HepG2 (cell line): Measurements from ENCODE around the gene MYLK. TPM values are rescaled to one million over a fixed set of nuclear protein-coding genes. Genes with fewer than 3 reads are reported as not detected.

Experiments
- ATAC-seq: fragments of 200-7000 bp; cut with Tn5 transposase; 3 replicates; pipeline ENCODE4 v1.9.1; 2020; ENCODE audit warnings: mild to moderate bottlenecking, moderate library complexity
- BruUV-seq: library from RNA; stranded (reverse); fragments of 400-500 nt; replicated peaks from 2 replicates; lab custom pipeline; 2021; lab: Mats Ljungman, UMichigan
- CTCF ChIA-PET: fragments of 300-600 bp; formaldehyde crosslinking; extraction: SDS; loops from one replicate; lab custom pipeline; 2021; ENCODE audit warnings: low total read pairs, inconsistent platforms, low intra/inter-chr PET ratio; lab: Yijun Ruan, JAX
- POLR2A ChIA-PET: fragments of 350-600 bp; sonication (Branson Sonifier 250); formaldehyde crosslinking; loops from one replicate; lab custom pipeline; 2020; ENCODE audit warnings: antibody characterized with exemption, inconsistent platforms; lab: Yijun Ruan, JAX
- DNase-seq: peaks from one replicate; pipeline ENCODE4 v3.0.0-alpha.2; 2015; ENCODE audit warnings: low spot score
- FAIRE-seq: peaks from 3 replicates; lab custom pipeline; 2011; peaks lifted over from hg19 to GRCh38; lab: Jason Lieb, UNC
- H2AFZ ChIP-seq: one replicate; pipeline ENCODE4 v1.6.1; 2011; ENCODE audit warnings: low read length, inconsistent platforms
- H3K27ac ChIP-seq: fragments of 300-600 bp; 3 replicates; pipeline ENCODE4 v1.8.0; 2011; ENCODE audit warnings: mixed run types, mild to moderate bottlenecking, mixed read lengths, low read length, inconsistent platforms; ENCODE audit not compliant: insufficient read depth; ENCODE audit errors: extremely low read length
- H3K27me3 ChIP-seq, 2 experiments: fragments of 200-600 bp in 1 of 2; 2 replicates in 1 of 2; 3 replicates in 1 of 2; pipeline versions ENCODE4 v1.6.0 to v1.8.0; 2011; ENCODE audit warnings: low read length in 2 of 2, mild to moderate bottlenecking in 2 of 2, moderate library complexity in 2 of 2, inconsistent platforms in 1 of 2; ENCODE audit not compliant: insufficient read depth in 2 of 2, control insufficient read depth in 1 of 2
- H3K36me3 ChIP-seq, 2 experiments: fragments of 200-600 bp in 1 of 2; replicated peaks in 1 of 2; 2 replicates in 1 of 2; 3 replicates in 1 of 2; pipeline versions ENCODE4 v1.5.1 to v1.8.0; 2011; ENCODE audit warnings: low read length in 2 of 2, inconsistent platforms in 1 of 2; ENCODE audit not compliant: insufficient read depth in 2 of 2, control insufficient read depth in 1 of 2
- H3K4me1 ChIP-seq: 2 replicates; pipeline ENCODE4 v1.5.1; 2012; ENCODE audit warnings: low read length, inconsistent platforms; ENCODE audit not compliant: insufficient read depth
- H3K4me2 ChIP-seq: 2 replicates; pipeline ENCODE4 v1.6.0; 2011; ENCODE audit warnings: low read depth, low read length, inconsistent platforms
- H3K4me3 ChIP-seq, 3 experiments: fragments of 200-600 bp in 1 of 3; sonication (generic), shearing (Covaris generic) in 1 of 3; replicated peaks in 1 of 3; 2 replicates each; pipeline ENCODE4 v1.5.1; 2011 to 2016; ENCODE audit warnings: low read length in 3 of 3, inconsistent platforms in 2 of 3, low read depth in 2 of 3, mild to moderate bottlenecking in 2 of 3, control low read depth in 1 of 3, mixed read lengths in 1 of 3; ENCODE audit not compliant: insufficient read depth in 1 of 3
- H3K79me2 ChIP-seq: one replicate; pipeline ENCODE4 v1.6.1; 2011; ENCODE audit warnings: low read length, inconsistent platforms; ENCODE audit not compliant: insufficient read depth
- H3K9ac ChIP-seq: 2 replicates; pipeline ENCODE4 v1.6.0; 2011; ENCODE audit warnings: mild to moderate bottlenecking, low read depth, low read length, inconsistent platforms; ENCODE audit not compliant: insufficient read depth
- H3K9me3 ChIP-seq: 2 replicates; pipeline ENCODE4 v1.5.1; 2012; ENCODE audit warnings: mild to moderate bottlenecking, low read length
- H4K20me1 ChIP-seq: 2 replicates; pipeline ENCODE4 v1.6.0; 2011; ENCODE audit warnings: inconsistent platforms, mild to moderate bottlenecking, low read length, moderate library complexity; ENCODE audit not compliant: insufficient read depth
- AKNA ChIP-seq: sonication (generic); formaldehyde crosslinking; IDR thresholded peaks from 2 replicates; pipeline ENCODE4 v1.4.0; 2020; ENCODE audit warnings: missing genetic modification reagents, borderline replicate concordance
- CENPBD1 ChIP-seq: sonication (generic); formaldehyde crosslinking; IDR thresholded peaks from 2 replicates; pipeline ENCODE4 v1.8.0; 2022; ENCODE audit warnings: missing genetic modification reagents, low read depth, mild to moderate bottlenecking, borderline replicate concordance
- IRF1 ChIP-seq: sonication (generic); formaldehyde crosslinking; IDR thresholded peaks from 2 replicates; pipeline ENCODE4 v1.4.0; 2020; ENCODE audit warnings: low read depth, mild to moderate bottlenecking, missing genetic modification reagents
- MBNL3 ChIP-seq: fragments of 250-450 bp; sonication (Bioruptor Pico); conservative IDR thresholded peaks from 2 replicates; pipeline ENCODE4 v1.8.0; 2022; ENCODE audit warnings: mild to moderate bottlenecking, inconsistent platforms
- NCOR1 ChIP-seq: fragments of 200-600 bp; sonication (generic); IDR thresholded peaks from 2 replicates; pipeline ENCODE4 v1.7.0; 2017; ENCODE audit warnings: antibody characterized with exemption, low read length, borderline replicate concordance
- RXRA ChIP-seq: sonication (generic); formaldehyde crosslinking; IDR thresholded peaks from 2 replicates; pipeline ENCODE4 v1.5.1; 2020; ENCODE audit warnings: missing genetic modification reagents
- SOX6 ChIP-seq, 2 experiments: fragments of 450-650 bp in 1 of 2; sonication (generic) in 1 of 2; formaldehyde crosslinking in 1 of 2; IDR thresholded peaks; 2 replicates each; pipeline versions ENCODE4 v1.4.0 to v1.6.1; 2017 to 2020; ENCODE audit warnings: antibody characterized with exemption in 1 of 2, mild to moderate bottlenecking in 1 of 2, missing genetic modification reagents in 1 of 2
- THAP7 ChIP-seq: sonication (generic); formaldehyde crosslinking; IDR thresholded peaks from 2 replicates; pipeline ENCODE4 v1.8.1; 2023; ENCODE audit warnings: mild to moderate bottlenecking, missing genetic modification reagents
- U2AF1 ChIP-seq: fragments of 200-400 bp; formaldehyde crosslinking; optimal IDR thresholded peaks from 2 replicates; pipeline ENCODE3; 2017; ENCODE audit warnings: mild to moderate bottlenecking, low read depth, low read length
- ZBTB1 ChIP-seq: sonication (generic); formaldehyde crosslinking; IDR thresholded peaks from 2 replicates; pipeline ENCODE4 v1.4.0; 2020; ENCODE audit warnings: missing genetic modification reagents, borderline replicate concordance
- ZMYM3 ChIP-seq: sonication (generic); formaldehyde crosslinking; IDR thresholded peaks from 2 replicates; pipeline ENCODE4 v1.5.1; 2020; ENCODE audit warnings: mild to moderate bottlenecking, missing genetic modification reagents
- ZNF121 ChIP-seq: sonication (generic); formaldehyde crosslinking; IDR thresholded peaks from 2 replicates; pipeline ENCODE4 v1.5.0; 2020; ENCODE audit warnings: mild to moderate bottlenecking, missing genetic modification reagents
- WGBS: methylation state at CpG from one replicate; pipeline ENCODE4 v1.1.6; 2017; ENCODE audit warnings: low lambda C conversion rate; 5-methylcytosine and 5-hydroxymethylcytosine counted together
- in situ Hi-C: cut with HindIII; loops from 2 replicates; pipeline ENCODE4 v1.10.0; 2017; ENCODE audit warnings: low pct_unique_long_range_greater_than_20kb; ENCODE audit not compliant: extremely low pct_ligation_motif_present
- intact Hi-C: fragments of 100-400 bp; cut with micrococcal nuclease; formaldehyde crosslinking; loops from one replicate; pipeline ENCODE4 v1.10.0; 2022; ENCODE audit not compliant: unreplicated experiment
- polyA plus RNA-seq, 8 experiments: library from polyadenylated mRNA; depleted of rRNA in 3 of 8; stranded (reverse) in 7 of 8; unstranded in 1 of 8; fragments of >200 nt; fragmentation: Illumina TruSeq in 4 of 8; extraction: Trizol in 4 of 8; gene quantifications; 2 replicates each; pipeline versions ENCODE4 v1.2.1 to v1.2.3, GENCODE V29; 2011 to 2016; ENCODE audit warnings: low read depth in 4 of 8, missing spikeins in 1 of 8, mixed read lengths in 1 of 8; ENCODE audit not compliant: insufficient read depth in 1 of 8
- total RNA-seq, 5 experiments: library from RNA; depleted of rRNA; stranded (reverse); fragments of >200 nt; fragmentation: Illumina TruSeq; extraction: Trizol; gene quantifications; 2 replicates each; pipeline ENCODE4 v1.2.3, GENCODE V29; 2016; ENCODE audit warnings: low read depth in 1 of 5
- TF ChIP-seq, protein P1 (sequence below): sonication (generic); formaldehyde crosslinking; IDR thresholded peaks from 2 replicates; pipeline ENCODE4 v1.5.0; 2020; ENCODE audit warnings: missing genetic modification reagents

The MYLK gene
- total and polyA plus RNA-seq, 2 of the 13 experiments (the other 11 are each of a cell fraction or from before 2014, with no cell fraction given) = 10.6 to 34.9 TPM

DNA sequence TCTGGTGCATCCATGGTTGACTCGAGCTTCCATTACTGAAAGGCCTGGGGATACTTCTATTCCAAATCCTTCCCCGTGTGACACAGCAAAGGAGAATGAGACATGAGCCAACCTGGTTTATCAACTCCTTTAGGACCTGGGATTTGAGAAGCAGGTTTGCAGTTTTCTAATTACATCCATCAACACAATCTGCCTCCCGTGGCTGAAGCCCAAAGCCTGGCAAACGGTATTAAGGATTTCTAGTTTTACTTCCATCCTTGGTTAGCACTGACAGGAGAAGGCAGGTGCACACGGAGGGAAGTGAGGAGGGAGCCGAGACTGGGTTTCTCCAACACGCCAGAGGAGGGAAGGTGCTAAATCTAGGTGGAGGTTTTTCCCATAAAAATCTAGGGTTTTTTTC lies 79.0 kb downstream of the MYLK start (continued):
- TF ChIP-seq NCOR1 = no peak
- TF ChIP-seq, protein P1, sequence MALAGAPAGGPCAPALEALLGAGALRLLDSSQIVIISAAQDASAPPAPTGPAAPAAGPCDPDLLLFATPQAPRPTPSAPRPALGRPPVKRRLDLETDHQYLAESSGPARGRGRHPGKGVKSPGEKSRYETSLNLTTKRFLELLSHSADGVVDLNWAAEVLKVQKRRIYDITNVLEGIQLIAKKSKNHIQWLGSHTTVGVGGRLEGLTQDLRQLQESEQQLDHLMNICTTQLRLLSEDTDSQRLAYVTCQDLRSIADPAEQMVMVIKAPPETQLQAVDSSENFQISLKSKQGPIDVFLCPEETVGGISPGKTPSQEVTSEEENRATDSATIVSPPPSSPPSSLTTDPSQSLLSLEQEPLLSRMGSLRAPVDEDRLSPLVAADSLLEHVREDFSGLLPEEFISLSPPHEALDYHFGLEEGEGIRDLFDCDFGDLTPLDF (CRISPR knock-in tag) = no peak
- TF ChIP-seq, all 625 proteins: peak for 0

GRCh38 chr3:123804676-123805075 lies 79.5 kb downstream of the MYLK start:
- in situ Hi-C loops = loop anchor here (5.0 kb wide), 1 partner anchor 47 kb away; no protein-coding TSS in a partner anchor
- Histone ChIP-seq H3K4me1 (peaks cover 54% of the 10 kb centered on the region), H2AFZ (no peak overlapping the region), H3K9ac (no peak overlapping the region), H4K20me1 (no peaks in the 10 kb centered on the region), H3K36me3 (no peaks in the 10 kb centered on the region), H3K4me2 (no peak overlapping the region), H3K27ac (no peak overlapping the region), H3K9me3 (no peaks in the 10 kb centered on the region), H3K79me2 (no peaks in the 10 kb centered on the region), H3K4me3 (no peak overlapping the region), H3K27me3 (no peaks in the 10 kb centered on the region)
- ATAC-seq (no peak), FAIRE-seq (no peak), DNase-seq (no peak)
- intact Hi-C loops = no loop called here
- BruUV-seq = no TSS peak
- POLR2A ChIA-PET = no interaction called here
- 100% methylated on average over 3 of the region's 3 CpGs for WGBS
- CTCF ChIA-PET = no interaction called here
- TF ChIP-seq MBNL3 (CRISPR knock-in tag) (no peak), RXRA (CRISPR knock-in tag) (no peak), THAP7 (no peak), ZNF121 (no peak), U2AF1 (no peak), AKNA (CRISPR knock-in tag) (no peak), SOX6 (IDR thresholded peaks at IDR 0.05) (no peak), SOX6 (CRISPR knock-in tag; IDR thresholded peaks at IDR 0.05) (no peak), IRF1 (CRISPR knock-in tag) (no peak), CENPBD1 (CRISPR knock-in tag) (no peak), ZMYM3 (CRISPR knock-in tag) (no peak), ZBTB1 (CRISPR knock-in tag) (no peak)
